Measurements from ENCODE around the gene KREMEN2.

The KREMEN2 gene

DNA sequence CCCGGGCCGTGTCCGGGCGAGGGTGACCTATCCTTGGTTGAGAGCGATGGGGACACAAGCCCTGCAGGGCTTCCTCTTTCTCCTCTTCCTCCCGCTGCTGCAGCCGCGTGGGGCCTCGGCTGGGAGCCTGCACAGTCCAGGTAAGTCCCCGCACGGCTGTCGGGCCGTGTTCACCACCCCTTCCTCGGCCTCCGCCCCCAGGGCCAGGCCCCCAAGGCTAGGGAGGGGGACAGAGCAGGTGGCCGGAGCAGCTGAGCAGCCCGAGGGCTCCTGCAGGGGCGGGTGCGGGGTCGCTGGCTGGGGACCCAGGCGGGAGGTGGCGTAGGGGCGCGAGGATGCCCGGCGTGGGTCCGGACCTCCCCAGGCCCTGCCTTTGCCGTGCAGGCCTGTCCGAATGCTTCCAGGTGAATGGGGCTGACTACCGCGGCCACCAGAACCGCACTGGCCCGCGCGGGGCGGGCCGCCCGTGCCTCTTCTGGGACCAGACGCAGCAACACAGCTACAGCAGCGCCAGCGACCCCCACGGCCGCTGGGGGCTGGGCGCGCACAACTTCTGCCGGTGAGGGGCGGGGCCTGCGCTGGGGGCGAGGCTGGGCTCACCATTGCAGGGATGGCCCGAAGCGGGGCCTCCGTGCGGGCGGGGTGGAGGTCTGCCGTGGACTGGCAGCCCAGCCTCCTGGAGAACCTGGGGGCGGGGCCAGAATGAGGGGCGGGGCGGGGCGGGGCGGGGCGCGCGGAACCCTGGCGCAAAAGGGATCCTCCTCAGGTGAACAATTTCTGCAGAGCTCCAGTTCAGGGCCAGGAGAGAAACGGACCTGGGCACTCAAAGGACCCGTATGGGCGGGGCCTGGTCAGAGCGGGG is 631 bp downstream of the KREMEN2 start:
- in situ Hi-C loops (cut with HindIII; ENCODE audit: low sequenced_read_pairs): no loop called here

GRCh38 chr16:2966043-2966807 is 2.1 kb downstream of the KREMEN2 start:
- in situ Hi-C loops (cut with HindIII; ENCODE audit: low sequenced_read_pairs): no loop called here

GRCh38 chr16:2966808-2967191 is 2.7 kb downstream of the KREMEN2 start:
- in situ Hi-C loops (cut with HindIII; ENCODE audit: low sequenced_read_pairs): no loop called here

- in situ Hi-C loops (cut with HindIII; ENCODE audit: low sequenced_read_pairs): no loop called here
These were observed 3.1 kb downstream of the KREMEN2 start for GRCh38 chr16:2967211-2967631.

DNA sequence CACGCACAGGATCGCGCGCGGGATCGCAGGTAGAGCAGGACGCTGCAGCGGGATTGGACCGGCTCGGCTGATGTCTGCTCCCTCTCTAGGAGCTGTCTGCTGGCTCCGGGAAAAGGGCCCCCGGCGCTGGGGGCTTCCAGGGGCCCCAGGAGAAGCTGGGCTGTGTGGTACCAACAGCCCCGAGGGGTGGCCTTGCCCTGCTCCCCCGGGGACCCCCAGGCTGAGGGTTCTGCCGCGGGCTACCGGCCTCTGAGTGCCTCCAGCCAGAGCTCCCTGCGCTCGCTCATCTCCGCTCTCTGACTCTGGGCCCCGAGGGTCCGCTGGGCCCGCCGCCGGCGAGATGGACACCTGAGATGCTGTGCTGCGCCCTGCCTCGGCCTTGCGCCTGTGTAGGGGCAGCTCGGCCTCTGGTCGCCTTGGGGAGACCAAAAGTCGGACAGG is 3.7 kb downstream of the KREMEN2 start:
- in situ Hi-C loops (cut with HindIII; ENCODE audit: low sequenced_read_pairs): no loop called here

DNA sequence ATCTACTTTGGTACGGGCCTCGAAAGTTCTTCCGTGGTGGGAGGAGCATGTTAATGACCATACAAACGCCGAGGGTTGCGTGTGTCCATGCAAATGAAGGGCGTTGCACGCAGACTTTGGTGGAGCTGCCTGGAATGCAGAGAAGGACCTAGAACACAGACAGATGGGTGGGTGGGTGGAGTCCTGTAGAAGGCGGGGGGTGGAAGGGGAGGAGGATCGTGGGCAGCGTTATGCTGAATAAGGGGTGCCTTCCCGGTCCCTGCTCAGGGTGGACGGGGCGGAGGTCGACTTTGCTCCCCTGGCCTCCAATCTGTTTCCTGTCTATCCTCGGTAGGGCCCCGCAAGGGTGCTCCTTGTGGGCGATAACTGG is 4.3 kb downstream of the KREMEN2 start:
- in situ Hi-C loops (cut with HindIII; ENCODE audit: low sequenced_read_pairs): no loop called here

DNA sequence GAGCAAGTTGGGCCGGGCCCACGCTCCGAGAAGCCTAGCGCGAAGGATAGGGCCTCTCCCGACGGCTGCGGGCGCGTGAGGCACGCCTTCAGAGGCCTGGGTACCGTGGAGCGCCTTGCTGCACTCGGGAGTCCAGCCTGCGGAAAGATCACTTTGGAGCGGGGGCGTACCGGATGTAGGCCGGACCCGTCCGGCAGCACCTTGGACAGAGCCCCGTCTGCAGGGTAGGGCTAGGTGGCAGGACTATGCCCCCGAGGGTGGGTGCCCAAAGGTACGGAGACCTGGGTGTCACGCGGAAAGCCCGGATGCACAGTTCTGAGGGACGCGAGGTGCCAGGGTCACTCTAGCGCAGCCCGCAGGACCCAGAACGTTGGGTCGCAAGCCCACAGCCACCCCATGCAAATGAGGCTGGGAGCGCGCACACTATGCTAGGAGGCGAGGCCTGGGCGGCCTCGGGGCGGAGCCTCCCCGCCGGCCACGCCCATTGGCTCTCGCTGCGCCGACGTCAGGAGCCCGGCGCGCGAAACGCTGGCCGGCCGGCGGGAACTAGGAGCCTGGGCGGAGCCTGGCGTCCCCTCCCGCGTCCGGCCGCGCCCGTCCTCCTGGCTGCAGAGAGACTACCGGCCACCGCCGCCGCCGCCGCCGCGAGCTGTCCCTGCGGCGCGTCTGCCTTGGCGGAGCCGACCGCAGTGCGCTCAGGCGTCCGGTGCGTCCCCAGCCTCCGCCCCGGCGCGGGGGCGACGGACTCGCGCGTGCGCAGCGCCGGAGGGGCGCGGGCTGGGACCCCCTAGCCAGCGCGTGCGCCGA is 4.9 kb downstream of the KREMEN2 start, which contains the start of gene PAQR4:
TSS of gene PAQR4 (plus strand) at position 611 of the 807 bp plus-strand sequence. CDS start 327 bp downstream, outside the sequence.
- in situ Hi-C loops (cut with HindIII; ENCODE audit: low sequenced_read_pairs): no loop called here

GRCh38 chr16:2969545-2970521 is 5.8 kb downstream of the KREMEN2 start:
- in situ Hi-C loops (cut with HindIII; ENCODE audit: low sequenced_read_pairs): no loop called here

- in situ Hi-C loops (cut with HindIII; ENCODE audit: low sequenced_read_pairs): no loop called here
These were observed 6.5 kb downstream of the KREMEN2 start for GRCh38 chr16:2970563-2970962.

- in situ Hi-C loops (cut with HindIII; ENCODE audit: low sequenced_read_pairs): no loop called here
These were observed 7.3 kb downstream of the KREMEN2 start for GRCh38 chr16:2971134-2971984.

- in situ Hi-C loops (cut with HindIII; ENCODE audit: low sequenced_read_pairs): no loop called here
These were observed 8.1 kb downstream of the KREMEN2 start for GRCh38 chr16:2971985-2972784.

DNA sequence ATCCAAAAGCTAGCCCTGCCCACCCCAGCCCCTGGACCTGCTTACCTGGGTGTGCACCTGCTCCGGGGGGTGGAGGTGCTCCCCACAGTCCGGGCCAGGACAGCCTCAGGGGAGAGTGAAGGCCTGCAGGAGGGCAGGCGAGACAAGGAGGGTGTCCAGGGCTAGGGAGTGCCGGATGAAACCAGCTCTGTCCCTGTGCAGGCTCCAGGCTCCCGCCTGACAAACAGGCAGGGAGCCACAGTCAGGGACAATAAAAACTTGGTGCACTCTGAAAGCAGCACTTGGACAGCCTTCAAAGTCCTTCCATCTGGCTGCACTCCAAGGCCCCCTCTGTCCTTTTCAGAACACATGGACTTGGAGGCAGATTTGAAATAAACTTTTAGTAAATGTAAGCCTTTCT is 9.0 kb downstream of the KREMEN2 start:
- in situ Hi-C loops (cut with HindIII; ENCODE audit: low sequenced_read_pairs): no loop called here

GRCh38 chr16:2973605-2974318 is 9.7 kb downstream of the KREMEN2 start:
- in situ Hi-C loops (cut with HindIII; ENCODE audit: low sequenced_read_pairs): no loop called here

- in situ Hi-C loops (cut with HindIII; ENCODE audit: low sequenced_read_pairs): no loop called here
These were observed 10.4 kb downstream of the KREMEN2 start for GRCh38 chr16:2974319-2975056.

DNA sequence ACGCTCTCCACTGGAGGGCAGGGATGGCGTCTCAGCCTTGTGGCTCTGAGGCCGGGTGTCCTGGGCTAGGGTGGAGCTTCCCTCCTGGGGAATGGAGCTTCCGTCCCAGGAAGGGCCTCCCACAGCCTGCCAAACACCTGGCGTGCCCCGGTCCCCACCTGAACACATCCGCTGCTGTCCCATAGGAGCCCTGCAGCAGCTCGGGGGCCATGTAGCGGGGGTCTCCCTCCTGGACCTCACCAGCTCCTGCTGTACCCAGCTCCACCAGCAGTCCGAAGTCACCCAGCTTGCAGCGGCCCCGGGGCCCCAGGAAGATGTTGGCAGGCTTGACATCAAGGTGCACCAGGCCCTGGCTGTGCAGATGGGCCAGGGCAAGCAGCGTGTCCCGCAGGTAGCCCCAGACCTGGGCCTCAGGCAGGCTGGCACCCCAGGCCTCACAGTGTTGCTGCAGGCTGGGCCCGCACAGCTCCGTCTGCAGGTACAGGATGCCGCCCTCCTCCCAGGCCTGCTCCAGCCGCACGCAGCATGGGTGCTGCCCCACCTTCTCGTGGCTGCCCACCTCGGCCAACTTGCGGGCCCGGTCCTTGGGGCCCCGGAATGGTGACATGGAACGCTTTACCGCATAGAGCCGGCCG is 11.2 kb downstream of the KREMEN2 start:
- in situ Hi-C loops (cut with HindIII; ENCODE audit: low sequenced_read_pairs): no loop called here

GRCh38 chr16:2976201-2976600 is 12.1 kb downstream of the KREMEN2 start:
- in situ Hi-C loops (cut with HindIII; ENCODE audit: low sequenced_read_pairs): no loop called here

Data from endothelial cell of hepatic sinusoid (primary cell).